Stimulated activated CD8-positive, alpha-beta memory T cell treated with anti-CD3 and anti-CD28 coated beads, Interleukin-4, amount 100 ng/mL, for 24 hours (primary cell): ENCODE data around the gene HNRNPH3.

Source experiments
- DNase-seq: peaks from one replicate; pipeline ENCODE4 v3.0.0-alpha.2; 2020; ENCODE audit warnings: low read depth

The HNRNPH3 gene

DNA sequence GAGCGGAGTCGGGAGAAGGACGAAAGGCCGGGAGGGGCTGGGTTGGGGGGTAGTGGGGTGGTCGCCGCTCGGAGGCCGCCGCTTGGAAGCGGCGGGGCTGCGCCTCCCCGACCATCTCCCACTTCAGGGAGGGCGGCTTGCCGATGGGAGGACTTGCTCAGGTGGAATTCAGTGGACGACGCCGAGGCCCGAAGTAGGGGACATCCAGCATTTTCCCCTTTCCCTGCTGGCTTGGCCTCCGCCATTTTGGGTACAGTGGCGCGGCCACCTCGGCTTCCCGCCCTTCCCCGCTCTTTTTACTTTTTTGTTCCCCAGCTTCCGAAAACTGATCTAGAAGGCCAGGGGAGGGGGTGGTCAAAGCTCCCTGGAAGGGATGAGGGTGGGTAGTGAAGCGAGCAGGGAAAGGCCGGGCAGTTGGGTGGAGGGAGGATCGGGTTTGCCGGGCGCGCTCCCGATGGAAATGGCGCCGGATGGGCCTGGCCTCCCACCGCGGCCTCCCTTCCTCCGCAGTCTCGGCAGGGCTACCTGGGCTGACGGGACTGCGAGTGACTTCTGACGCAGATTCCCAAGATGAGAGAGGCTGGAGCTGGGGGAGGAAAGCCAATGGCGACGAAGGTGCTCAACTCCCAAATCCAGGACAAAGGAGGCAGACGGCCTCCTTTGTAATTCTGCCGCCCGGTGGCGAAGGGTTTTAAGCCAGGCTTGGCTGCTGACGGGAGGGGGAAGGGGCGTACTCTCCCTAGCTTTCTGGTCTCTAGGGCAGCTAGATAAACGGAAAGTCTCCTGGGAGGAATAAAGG, 594 bp downstream of the HNRNPH3 start, which contains the start of gene PBLD:
Gene PBLD (minus strand): TSS at position 670 of the 799 bp plus-strand sequence. CDS start 26,084 bp downstream, outside the sequence.
- DNase-seq: peak; percentile 43

DNA sequence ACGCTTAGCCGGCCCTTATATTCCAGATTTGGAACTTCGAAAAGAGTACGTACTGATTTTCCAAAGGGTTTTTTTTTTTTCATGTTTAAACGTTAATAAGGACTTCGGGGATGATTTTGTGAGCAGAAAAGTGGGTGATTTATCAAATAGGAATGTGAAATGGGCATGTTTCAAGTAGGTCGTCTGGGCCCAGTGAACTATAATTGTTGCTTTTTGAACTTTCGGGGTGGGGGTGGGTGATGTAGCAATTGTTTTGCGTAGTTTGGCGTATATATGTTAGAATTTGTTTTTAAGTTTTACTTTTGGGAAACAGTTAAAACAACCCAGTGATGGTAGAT, 1.2 kb downstream of the HNRNPH3 start:
- no peak for DNase-seq

GRCh38 chr10:68333440-68334431, 1.9 kb downstream of the HNRNPH3 start:
- no peak for DNase-seq

- no peak for DNase-seq
Observed at GRCh38 chr10:68334672-68335467, 3.0 kb downstream of the HNRNPH3 start.

GRCh38 chr10:68336754-68337351, 5.0 kb downstream of the HNRNPH3 start:
- no peak for DNase-seq

DNA sequence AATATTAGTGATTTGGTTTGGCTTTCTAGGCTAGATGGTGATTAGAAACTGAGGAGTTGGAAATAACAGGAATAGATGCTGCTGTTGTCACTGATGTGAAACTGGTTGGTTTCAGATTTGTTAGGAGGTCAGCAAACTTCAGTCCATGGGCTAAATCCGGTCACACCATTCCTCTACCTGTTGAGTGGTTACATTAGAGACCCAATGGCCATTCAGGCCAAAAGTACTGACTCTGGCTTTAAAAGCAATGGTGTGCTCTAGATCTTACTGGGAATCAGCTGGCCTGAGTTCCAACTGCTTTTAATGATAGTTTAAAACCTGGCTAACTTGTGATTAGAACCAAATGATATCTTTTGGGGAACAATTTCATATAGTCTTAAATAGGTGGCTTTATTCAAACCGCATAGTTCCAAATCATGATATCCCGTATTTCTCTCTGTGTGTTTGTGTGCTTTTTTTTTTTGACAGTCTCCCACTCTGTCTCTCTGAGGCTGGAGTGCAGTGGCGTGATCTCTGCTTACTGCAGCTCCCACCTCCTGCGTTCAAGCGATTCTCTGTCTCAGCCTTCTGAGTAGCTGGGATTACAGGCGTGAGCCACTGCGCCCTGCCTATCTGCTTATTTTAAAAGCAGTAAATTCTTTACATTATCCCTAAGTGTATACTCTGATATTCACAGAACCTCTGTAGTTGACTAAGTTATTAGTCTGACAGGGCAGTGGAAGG, 8.7 kb downstream of the HNRNPH3 start:
- no peak for DNase-seq

DNA sequence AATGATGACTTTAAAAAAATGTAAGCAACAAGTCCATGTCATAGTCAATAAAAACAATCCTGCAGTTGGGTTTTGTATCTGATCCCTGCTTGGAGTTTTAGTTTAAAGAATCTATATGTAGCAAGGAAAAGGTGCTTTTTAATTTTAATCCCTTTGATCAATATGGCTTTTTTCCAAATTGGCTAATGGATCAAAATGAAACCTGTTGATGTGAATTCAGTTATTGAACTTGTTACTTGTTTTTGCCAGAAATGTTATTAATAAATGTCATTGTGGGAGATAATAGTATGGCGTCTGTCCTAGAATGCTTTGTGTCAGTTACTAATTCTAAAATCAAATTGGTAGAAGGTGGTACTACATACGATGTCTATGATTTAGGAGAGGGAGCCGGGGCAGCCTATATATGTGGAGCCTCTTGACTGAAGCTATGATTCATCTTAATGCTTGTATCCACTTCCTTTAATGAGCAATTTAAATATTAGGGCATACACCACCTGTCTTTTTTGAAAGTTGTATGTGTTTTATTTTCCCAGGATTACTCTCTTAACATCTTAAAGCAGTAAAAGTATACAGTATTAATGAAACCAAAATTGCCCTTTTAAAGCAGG, 11.1 kb downstream of the HNRNPH3 start:
- DNase-seq: no peak

DNA sequence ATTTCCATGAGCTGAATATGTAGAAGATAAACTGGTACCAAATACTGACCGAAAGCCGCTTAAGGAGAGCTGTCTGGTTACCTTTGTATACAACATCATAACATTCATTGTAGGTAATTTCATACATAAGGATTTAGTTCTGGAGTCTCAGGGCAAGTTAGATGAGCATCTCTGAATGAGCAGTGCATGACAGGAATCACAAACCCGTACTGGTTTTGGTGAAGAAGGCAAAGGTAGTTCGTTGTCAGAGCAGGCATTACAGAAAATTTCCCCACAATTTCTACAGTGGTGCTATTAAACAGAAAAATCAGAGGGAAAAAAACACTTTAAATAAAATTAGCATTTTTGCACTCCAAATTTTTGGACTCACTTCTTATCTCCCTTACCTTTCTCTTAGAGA, 13.8 kb downstream of the HNRNPH3 start:
- no peak for DNase-seq

GRCh38 chr10:68346774-68347173, 14.9 kb downstream of the HNRNPH3 start:
- DNase-seq: no peak

DNA sequence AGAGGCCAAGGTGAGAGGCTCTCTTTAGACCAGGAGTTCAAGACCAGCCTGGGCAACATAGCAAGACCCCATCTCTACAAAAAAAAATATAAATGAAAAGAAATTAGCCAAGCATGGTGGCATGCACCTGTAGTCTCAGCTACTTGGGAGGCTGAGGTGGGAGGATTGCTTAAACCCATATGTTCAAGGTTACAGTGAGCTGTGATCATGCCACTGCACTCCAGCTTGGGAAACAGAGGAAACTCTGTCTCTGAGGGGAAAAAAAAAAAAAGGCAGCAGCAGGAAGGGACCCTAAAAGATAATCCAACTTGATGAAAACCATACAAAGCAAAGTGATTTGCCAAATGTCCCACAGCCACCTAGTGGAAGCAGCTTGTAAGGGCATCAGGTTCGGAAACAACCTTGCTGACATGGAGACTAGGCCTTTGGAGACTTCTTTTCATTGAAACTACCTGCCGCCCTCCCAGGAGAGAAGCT, 16.4 kb downstream of the HNRNPH3 start:
- peak; percentile 2 for DNase-seq

GRCh38 chr10:68353537-68353936, 21.7 kb downstream of the HNRNPH3 start:
- no peak for DNase-seq

- no peak for DNase-seq
Observed at GRCh38 chr10:68359189-68359588, 27.3 kb downstream of the HNRNPH3 start.

DNA sequence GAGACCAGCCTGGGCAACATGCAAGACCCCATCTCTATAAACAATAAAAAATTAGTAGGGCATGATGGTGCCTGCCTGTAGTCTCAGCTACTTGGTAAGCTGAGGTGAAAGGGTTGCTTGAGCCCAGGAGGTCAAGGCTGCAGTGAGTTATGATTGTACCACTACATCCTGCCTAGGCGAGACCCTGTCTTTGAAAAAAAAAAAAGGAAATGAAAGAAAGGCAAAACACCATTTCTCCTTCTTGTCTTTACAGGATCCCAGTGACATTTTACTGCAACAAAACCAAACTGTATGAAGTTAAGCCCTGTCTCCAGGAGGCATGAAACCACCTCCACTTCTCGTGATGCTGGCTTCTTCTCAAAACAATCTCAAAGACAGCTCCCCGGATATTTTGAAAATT, 30.7 kb downstream of the HNRNPH3 start:
- DNase-seq: no peak

DNA sequence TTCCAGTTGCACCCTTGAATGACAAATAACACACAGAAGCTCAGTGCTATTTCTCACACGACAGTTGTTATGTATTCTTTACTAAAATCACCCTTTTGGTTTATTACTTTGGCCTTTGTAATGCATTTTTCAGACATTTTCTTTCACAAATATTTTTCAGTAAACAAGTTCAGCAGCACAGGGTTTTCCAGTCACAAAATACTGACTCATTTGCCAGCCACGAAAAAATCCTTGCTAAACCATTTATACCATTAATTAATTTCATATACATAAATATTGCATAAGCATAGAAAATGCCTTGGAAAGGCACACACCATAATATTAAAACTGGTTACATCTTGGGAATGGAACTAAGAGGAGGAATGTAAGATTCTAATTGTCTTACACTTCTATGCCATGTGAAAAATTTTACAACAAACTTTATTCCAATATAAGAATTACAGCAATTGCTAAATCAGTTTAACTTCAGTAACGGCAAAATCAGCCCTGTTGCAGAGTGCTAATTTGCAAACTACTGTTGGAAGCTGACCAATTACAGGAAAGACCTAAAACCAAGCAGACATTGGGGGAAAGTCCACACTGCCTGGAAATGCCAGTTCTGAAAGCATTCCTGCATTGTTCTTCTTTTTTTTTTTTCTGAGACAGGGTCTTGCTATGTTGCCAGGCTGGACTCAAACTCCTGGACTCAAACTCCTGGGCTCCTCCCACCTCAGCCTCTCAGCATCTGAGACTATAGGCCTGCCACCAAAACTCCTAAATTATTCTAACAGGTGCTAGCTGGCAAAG, 32.4 kb downstream of the HNRNPH3 start:
- DNase-seq: no peak

GRCh38 chr10:68365611-68366010, 33.7 kb downstream of the HNRNPH3 start:
- no peak for DNase-seq

- DNase-seq: no peak
Observed at GRCh38 chr10:68366600-68366999, 34.7 kb downstream of the HNRNPH3 start.

DNA sequence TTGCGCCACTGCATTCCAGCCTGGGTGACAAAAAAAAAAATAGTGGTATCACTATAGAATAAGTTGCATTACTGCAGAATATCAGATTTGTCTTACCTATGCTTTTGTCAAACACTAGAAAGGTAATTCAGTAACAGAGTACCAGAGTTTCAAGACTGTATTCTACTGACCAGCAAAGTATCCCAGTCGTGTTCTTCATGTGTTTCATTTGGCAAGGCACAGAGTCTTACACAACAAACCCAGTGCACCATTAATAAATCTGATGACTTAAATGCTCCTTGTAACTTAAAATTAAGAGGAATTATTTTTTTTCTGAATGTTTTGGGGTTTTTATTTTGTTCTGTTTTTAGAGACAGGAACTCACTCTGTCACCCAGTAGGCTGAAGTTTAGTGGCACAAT, 35.3 kb downstream of the HNRNPH3 start:
- no peak for DNase-seq

GRCh38 chr10:68371604-68372003, 39.7 kb downstream of the HNRNPH3 start:
- DNase-seq: no peak

DNA sequence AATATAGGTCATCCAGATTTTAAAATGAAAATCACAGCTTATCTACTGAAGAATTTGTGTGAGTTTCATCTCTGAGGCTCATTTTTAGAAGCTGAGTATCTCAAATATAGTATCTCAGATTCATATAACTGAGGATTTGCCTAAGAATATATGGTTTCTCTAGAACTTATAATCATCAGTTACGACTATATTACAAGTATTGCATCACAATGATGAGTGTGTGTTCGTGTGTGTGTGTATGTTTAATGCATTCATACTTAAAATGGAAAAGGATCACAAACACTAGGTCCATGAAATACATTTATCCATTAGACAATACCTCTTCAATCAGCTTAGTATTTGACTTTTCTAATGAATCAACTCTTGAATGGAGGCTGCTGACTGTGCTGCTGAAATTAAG, 53.9 kb downstream of the HNRNPH3 start:
- no peak for DNase-seq
